ENCODE results near the gene KIN.

The KIN gene

DNA sequence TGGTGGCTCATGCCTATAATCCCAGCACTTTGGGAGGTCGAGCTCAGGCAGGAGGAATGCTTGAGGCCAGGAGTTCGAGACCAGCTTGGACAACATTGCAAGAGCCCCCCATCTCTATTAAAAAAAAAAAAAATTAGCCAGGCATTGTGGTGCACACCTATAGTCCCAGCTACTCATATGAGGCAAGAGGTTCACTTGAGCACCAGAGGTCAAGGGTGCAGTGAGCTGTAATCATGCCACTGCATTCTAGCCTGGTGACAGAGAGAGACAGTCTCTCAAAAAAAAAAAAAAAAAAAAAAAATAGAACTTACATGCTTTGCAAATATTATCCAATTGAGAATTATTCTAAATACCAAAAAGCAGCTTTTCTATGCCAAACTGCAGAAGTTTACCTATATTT is 11.0 kb downstream of the KIN start:
- Mint-ChIP-seq H3K9me3 (no peaks in the 10 kb centered on the region), H3K4me3 (no peak overlapping the region), H3K4me1 (no peaks in the 10 kb centered on the region), H3K36me3 (ENCODE audit: low read depth) (peaks cover 67% of the 10 kb centered on the region), H3K27ac (no peak overlapping the region), H3K27me3 (ENCODE audit: low read depth, poor library complexity) (no peaks in the 10 kb centered on the region)
- TF ChIP-seq, protein P1, sequence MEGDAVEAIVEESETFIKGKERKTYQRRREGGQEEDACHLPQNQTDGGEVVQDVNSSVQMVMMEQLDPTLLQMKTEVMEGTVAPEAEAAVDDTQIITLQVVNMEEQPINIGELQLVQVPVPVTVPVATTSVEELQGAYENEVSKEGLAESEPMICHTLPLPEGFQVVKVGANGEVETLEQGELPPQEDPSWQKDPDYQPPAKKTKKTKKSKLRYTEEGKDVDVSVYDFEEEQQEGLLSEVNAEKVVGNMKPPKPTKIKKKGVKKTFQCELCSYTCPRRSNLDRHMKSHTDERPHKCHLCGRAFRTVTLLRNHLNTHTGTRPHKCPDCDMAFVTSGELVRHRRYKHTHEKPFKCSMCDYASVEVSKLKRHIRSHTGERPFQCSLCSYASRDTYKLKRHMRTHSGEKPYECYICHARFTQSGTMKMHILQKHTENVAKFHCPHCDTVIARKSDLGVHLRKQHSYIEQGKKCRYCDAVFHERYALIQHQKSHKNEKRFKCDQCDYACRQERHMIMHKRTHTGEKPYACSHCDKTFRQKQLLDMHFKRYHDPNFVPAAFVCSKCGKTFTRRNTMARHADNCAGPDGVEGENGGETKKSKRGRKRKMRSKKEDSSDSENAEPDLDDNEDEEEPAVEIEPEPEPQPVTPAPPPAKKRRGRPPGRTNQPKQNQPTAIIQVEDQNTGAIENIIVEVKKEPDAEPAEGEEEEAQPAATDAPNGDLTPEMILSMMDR (IDR thresholded peaks at IDR 0.05): no peak
- DNase-seq: no peak

DNA sequence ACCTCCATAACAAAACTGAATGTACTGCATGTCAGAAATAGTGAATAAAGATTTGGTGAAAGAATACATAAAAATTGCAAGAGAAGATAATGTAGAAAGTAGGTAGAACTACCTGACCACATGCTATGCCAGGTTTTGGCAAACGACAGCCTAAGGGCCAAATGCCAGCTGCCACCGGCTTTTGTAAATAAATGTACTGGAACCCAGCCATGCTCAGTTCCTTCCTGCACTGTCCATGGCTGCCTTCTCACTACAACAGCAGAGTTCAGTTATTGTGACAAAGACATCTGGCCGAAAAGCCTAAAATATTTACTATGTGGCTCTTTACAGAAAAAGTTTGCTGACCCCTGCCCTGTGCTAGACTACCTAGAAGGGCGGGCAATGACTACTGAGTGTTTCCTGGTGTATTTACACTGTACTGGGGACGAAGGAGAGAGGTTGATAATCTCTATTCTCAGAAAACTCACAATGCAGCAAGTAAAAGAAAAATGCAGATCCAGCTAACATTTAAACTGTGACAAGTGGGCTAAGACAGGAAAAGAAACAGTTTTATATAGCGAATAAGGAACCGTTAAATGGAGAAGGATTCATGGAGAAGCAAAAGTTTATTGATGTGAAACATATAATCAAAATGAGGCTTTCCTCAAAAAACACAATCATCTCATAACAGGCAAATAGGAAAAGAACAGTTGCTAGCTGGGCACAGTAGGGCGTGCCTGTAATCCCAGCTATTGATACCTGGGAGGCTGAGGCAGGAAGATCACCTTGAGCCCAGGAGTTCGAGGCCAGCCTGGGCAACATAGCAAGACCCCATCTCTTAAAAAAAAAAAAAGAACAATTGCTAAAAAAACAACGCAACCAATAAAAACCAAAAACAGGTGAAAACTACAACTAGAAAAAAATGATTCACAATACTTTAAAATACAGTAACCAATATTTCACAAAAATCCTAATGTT is 13.7 kb downstream of the KIN start:
- Mint-ChIP-seq H3K27ac (no peak overlapping the region), H3K4me1 (no peaks in the 10 kb centered on the region), H3K27me3 (ENCODE audit: low read depth, poor library complexity) (no peaks in the 10 kb centered on the region), H3K4me3 (no peak overlapping the region), H3K9me3 (no peaks in the 10 kb centered on the region), H3K36me3 (ENCODE audit: low read depth) (peaks cover 61% of the 10 kb centered on the region)
- TF ChIP-seq, protein P1 (IDR thresholded peaks at IDR 0.05): no peak
- DNase-seq: no peak

DNA sequence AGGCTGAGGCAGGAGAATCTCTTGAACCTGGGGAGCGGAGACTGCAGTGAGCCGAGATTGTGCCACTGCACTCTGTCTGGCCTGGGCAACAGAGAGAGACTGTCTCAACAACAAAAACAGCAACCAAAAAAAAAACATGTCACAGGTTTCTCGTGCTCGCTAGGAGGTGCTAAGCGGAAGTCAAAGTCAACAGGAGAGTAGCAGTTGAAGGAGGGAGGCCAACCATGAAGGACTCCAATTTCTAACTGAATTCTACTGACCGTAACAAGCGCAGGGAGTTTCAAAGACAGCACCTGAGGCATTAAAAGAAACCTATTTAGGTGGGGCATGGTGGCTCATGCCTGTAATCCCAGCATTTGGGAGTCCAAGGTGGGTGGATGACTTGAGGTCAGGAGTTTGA is 19.4 kb downstream of the KIN start:
- H3K27ac Mint-ChIP-seq: no peak overlapping the region
- no peaks in the 10 kb centered on the region for H3K4me1 Mint-ChIP-seq
- TF ChIP-seq, protein P1 (IDR thresholded peaks at IDR 0.05): no peak
- H3K27me3 Mint-ChIP-seq (ENCODE audit: low read depth, poor library complexity): peaks cover 2% of the 10 kb centered on the region
- no peak overlapping the region for H3K4me3 Mint-ChIP-seq
- peaks cover 61% of the 10 kb centered on the region for H3K36me3 Mint-ChIP-seq (ENCODE audit: low read depth)
- no peak for DNase-seq
- H3K9me3 Mint-ChIP-seq: no peaks in the 10 kb centered on the region

DNA sequence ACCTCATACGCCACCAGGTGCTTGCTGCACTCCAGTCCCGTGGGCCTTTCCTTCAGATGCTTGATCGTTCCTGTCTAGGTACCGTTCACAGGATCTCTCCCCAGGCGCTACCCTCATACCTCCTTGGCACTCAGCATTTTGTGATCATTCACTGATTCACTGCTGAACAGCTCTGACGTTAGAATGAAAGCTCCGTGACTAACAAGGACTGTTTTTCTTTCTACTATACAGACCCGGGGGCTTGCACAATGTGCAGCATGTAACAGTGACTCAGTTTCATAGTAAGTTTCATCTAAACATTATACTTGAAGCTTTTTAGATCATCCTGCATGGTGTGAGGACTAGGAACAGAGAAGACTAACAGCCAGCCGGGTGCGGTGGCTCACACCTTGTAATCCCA is 20.6 kb downstream of the KIN start:
- H3K4me3 Mint-ChIP-seq: no peak overlapping the region
- no peaks in the 10 kb centered on the region for H3K4me1 Mint-ChIP-seq
- no peak for DNase-seq
- peaks cover 2% of the 10 kb centered on the region for H3K27me3 Mint-ChIP-seq (ENCODE audit: low read depth, poor library complexity)
- no peaks in the 10 kb centered on the region for H3K9me3 Mint-ChIP-seq
- peaks cover 63% of the 10 kb centered on the region for H3K36me3 Mint-ChIP-seq (ENCODE audit: low read depth)
- TF ChIP-seq, protein P1 (IDR thresholded peaks at IDR 0.05): no peak
- H3K27ac Mint-ChIP-seq: no peak overlapping the region

DNA sequence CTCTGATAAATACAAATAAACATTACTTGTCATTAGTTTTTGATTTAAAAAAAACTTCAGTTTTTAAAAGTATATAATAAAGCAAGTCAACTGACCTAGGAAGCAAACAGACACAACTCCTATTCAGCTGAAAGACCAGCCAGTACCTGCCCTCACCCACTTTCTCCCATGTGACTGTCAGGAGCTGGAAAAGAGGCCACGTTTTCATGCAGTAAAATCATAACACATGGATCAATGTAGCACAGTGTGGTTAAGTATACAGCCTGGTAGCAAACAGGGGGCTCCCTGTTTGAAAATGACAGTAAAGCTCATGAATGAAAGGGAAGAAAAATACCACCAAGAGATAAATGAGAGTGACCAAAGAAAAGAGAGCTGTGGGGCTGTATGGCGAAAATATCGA is 21.6 kb downstream of the KIN start:
- Mint-ChIP-seq H3K4me3 (no peak overlapping the region), H3K9me3 (no peaks in the 10 kb centered on the region), H3K27me3 (ENCODE audit: low read depth, poor library complexity) (peaks cover 2% of the 10 kb centered on the region), H3K4me1 (no peaks in the 10 kb centered on the region), H3K27ac (no peak overlapping the region), H3K36me3 (ENCODE audit: low read depth) (peaks cover 70% of the 10 kb centered on the region)
- DNase-seq: no peak
- TF ChIP-seq, protein P1 (IDR thresholded peaks at IDR 0.05): no peak

DNA sequence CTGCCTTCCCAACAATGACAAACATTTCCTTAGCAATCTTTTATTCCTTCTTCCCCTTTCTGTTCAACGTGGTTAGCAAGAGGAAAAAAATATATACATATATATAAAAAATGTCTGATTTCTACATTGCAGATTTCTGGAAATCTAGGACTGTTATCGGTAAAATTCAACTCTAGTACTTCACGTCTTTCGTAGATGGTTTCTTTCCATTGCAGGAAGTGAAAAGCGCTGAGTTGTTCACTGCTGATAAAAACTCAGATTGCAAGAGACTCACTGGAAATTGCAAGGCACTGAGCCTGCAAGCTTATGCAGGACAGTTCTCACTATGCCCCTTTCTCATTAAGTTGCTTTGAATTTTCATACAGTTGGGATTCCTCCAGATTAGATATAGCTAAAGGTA is 23.9 kb downstream of the KIN start:
- no peak for DNase-seq
- TF ChIP-seq, protein P1 (IDR thresholded peaks at IDR 0.05): no peak
- H3K9me3 Mint-ChIP-seq: no peaks in the 10 kb centered on the region
- peaks cover 70% of the 10 kb centered on the region for H3K36me3 Mint-ChIP-seq (ENCODE audit: low read depth)
- peaks cover 2% of the 10 kb centered on the region for H3K27me3 Mint-ChIP-seq (ENCODE audit: low read depth, poor library complexity)
- no peaks in the 10 kb centered on the region for H3K4me1 Mint-ChIP-seq
- H3K27ac Mint-ChIP-seq: no peak overlapping the region
- H3K4me3 Mint-ChIP-seq: no peak overlapping the region
